ENCODE results near the gene LIPM.

The LIPM gene

GRCh38 chr10:88841316-88842111 lies 39.0 kb downstream of the LIPM start:
- DNase-seq: no peak

DNA sequence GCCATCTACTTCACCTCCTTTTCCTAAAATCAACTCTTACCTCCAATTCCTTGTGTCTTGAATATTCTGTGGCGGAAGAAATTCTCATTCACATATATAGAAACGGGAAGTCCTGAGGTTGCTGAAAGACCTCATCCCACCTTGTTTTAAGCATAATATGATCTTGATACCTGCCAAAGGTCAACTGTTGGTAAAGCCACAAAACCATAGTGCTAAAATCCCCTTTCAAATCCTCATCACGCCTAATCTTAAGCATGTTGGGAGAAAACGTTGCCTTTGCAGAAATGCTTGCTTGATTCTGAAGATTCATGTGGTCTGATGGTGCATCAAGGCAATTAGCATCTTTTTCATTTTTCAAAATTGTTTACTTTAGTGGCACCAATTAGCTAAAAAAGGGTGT lies 40.6 kb downstream of the LIPM start:
- DNase-seq: no peak

DNA sequence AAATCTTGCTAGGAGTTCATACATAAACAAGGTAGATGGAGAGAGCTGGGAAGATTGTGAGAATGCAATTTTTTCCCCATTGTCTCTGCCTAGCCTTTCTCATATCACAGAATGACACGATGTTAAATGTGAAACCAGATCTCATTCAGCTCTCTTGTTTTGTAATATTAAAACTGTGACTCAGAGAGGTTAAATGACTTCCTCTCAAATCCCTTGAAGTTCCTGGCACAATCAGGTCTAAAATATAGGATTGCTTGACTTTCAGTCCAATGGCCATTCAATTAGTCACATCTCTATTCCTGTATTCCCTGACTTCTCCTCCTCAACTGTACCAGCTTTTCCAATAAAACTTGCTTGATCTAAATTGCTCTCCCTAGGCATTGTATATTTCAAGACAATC lies 46.0 kb downstream of the LIPM start:
- DNase-seq: no peak

GRCh38 chr10:88849234-88849633 lies 46.7 kb downstream of the LIPM start:
- no peak for DNase-seq

GRCh38 chr10:88850712-88851111 lies 48.2 kb downstream of the LIPM start:
- no peak for DNase-seq

DNA sequence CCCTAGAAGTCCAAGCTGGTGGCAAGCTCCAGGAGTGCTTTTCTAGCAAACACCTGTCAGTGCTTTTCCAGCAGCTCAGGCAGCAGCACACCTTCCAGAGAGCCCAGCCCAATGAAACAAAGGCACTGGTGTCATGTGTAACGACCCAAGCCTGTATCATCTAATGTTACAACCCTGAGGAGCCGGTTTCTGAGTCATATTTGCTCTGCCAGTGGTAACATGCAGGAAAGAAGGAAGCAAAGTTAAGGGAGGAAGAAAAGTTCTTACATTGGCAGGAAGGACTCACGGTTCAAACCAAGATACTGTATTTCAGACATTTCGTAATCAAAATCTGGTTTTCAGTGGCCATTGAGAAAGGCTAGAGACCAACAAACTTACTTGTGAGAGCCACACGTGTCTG lies 49.2 kb downstream of the LIPM start, which contains the start of gene ANKRD22:
Gene ANKRD22 (minus strand): TSS at position 139 of the 400 bp plus-strand sequence. CDS start 237 bp downstream, outside the sequence.
- DNase-seq: peak; percentile 3

DNA sequence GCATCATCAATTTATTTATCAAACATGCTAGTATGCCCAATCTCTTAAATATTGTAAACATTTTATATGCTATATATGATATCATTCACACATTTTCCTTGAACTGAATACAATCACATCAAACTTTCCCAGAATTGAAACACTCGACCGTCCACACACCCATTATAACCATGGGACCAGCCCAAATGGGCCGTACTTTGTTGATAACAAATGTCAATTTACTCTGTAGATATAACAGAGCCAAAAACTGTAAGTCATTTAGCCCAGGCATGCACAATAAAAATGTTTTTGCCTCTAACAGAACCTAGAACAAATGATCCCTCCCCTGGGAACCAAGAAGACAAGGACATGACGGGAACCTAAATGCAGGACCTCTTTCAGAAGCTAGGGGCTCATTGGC lies 49.8 kb downstream of the LIPM start:
- DNase-seq: no peak

DNA sequence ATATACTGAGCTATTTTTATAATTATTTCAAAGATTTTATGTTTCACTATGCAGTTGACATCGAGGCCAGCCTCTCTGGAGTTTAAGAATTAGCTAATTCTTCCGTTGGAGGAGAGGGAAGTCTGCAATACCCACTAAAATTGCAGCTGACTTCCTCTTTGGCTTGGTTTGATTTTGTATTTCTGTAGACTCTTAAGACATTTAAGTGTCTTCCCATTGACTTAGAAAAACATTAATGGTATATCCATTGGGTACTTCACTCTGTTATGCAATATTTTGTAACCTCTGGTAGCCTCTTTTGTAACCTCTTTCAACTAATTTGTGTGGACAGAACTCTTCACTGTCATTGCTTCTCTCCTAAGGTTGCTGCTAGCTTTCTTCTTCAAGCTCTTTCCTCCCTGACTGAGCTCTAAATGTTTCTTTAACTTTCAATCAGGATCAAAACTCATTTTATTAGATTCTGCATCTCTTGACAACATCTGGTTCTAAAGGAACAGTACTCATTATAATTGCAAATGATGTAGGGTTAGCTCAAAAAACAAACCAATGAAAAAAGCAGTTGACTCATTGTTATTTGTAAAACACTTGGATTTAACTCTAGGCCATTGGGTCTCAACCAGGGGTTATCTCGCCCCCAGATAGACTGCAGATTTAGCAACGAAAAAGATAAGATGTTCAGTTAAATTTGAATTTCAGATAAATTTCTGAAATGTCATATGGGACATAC lies 50.8 kb downstream of the LIPM start:
- no peak for DNase-seq

GRCh38 chr10:88854684-88855083 lies 52.2 kb downstream of the LIPM start:
- DNase-seq: peak; percentile 46

GRCh38 chr10:88857831-88858230 lies 55.3 kb downstream of the LIPM start:
- DNase-seq: no peak

DNA sequence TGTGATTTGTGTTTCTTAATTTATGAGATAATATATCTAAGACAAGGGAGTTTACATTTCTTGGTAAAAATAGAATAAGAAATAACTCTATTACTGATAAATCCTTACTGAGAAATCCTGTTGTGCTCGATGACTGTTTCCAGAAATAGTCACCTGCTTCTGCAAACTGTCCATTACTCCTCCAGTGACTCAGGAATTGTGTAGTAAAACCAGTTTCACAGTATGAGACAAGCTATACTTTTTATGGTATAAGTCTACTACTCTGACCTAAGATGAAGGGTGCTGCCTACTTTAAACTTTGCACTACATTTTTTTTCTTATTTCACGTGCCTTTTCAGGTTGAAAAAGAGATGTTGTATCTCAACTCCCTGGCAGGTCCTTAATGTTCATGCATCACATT lies 56.0 kb downstream of the LIPM start:
- no peak for DNase-seq

GRCh38 chr10:88861036-88861435 lies 58.5 kb downstream of the LIPM start:
- no peak for DNase-seq

- no peak for DNase-seq
Measured at GRCh38 chr10:88865281-88865876, 62.8 kb downstream of the LIPM start.

DNA sequence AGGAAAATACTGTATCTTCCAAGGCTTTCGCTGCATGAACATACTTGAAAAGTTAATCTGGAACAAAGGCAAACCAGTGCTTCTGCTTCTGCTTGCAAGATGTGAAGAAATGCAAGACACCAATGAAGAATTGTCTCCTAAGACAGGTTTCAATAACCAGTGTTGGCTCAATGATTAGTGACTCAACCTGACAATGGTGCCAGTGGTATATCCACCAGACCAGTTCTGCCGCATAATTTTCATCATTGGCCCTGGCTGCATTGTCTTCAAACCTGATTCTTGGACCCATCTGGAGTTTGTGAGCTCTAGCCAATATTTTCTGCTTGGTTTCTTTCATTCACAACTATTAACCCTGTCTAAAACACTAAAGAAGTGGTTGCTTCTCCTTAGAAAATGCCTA lies 63.9 kb downstream of the LIPM start:
- no peak for DNase-seq

DNA sequence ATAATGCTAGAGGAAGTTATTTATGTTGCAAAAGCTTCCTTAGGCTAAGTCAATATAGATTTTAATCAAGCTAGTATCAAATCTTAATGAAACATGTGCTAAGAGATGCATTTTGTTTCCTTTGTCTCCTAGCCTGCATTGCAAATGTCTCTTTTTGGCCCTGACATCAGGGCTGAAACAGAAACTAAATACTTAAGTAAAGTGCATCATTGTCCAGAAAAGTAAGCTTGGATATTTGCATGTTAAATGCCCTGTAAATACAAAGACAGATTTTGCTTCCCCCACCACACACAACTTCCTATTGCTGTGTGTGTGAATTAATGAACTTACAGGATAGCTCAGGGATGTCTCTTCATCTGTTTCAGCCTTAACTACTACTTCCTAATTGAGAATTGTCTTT lies 67.6 kb downstream of the LIPM start:
- no peak for DNase-seq
